NCI-H2227 treated with DMSO at 0.1 percent for 48 hours (cell line): Measurements from ENCODE around the gene MRPL58.

Experiments
- DNase-seq: peaks from one replicate; lab custom pipeline; 2025; lab: John Stamatoyannopoulos, UW

MRPL58 gene

GRCh38 chr17:75047398-75048098 is 35.1 kb downstream of the MRPL58 start:
- DNase-seq = no peak

- DNase-seq = no peak
Observed at GRCh38 chr17:75048249-75048878, 35.9 kb downstream of the MRPL58 start.

GRCh38 chr17:75049057-75049456 is 36.6 kb downstream of the MRPL58 start:
- no peak for DNase-seq

GRCh38 chr17:75049706-75050105 is 37.2 kb downstream of the MRPL58 start:
- DNase-seq = no peak

- no peak for DNase-seq
Observed at GRCh38 chr17:75051941-75052340, 39.5 kb downstream of the MRPL58 start.

- peak; percentile 21 for DNase-seq
Observed at GRCh38 chr17:75059369-75060345, 47.2 kb downstream of the MRPL58 start.

- DNase-seq = no peak
Observed at GRCh38 chr17:75060434-75061054, 48.1 kb downstream of the MRPL58 start.

GRCh38 chr17:75061055-75061438 is 48.6 kb downstream of the MRPL58 start:
- DNase-seq = no peak

GRCh38 chr17:75061618-75062017 is 49.1 kb downstream of the MRPL58 start:
- no peak for DNase-seq

- no peak for DNase-seq
Observed at GRCh38 chr17:75063201-75063600, 50.7 kb downstream of the MRPL58 start.

- no peak for DNase-seq
Observed at GRCh38 chr17:75063626-75064025, 51.2 kb downstream of the MRPL58 start.

- DNase-seq = no peak
Observed at GRCh38 chr17:75064040-75064439, 51.6 kb downstream of the MRPL58 start.

- DNase-seq = no peak
Observed at GRCh38 chr17:75064460-75064859, 52.0 kb downstream of the MRPL58 start.

GRCh38 chr17:75064867-75065561 is 52.5 kb downstream of the MRPL58 start:
- no peak for DNase-seq

GRCh38 chr17:75065562-75066151 is 53.2 kb downstream of the MRPL58 start:
- no peak for DNase-seq

GRCh38 chr17:75067856-75068255 is 55.4 kb downstream of the MRPL58 start:
- DNase-seq = no peak

GRCh38 chr17:75068750-75069149 is 56.3 kb downstream of the MRPL58 start:
- DNase-seq = no peak

GRCh38 chr17:75069783-75070182 is 57.3 kb downstream of the MRPL58 start:
- no peak for DNase-seq
